ENCODE results near the gene MLLT3. TPM values are rescaled to one million over a fixed set of nuclear protein-coding genes. Genes with fewer than 3 reads are reported as not detected.

MLLT3 gene
- total RNA-seq, 1 experiment from 2014 or later: 24.2 TPM

DNA sequence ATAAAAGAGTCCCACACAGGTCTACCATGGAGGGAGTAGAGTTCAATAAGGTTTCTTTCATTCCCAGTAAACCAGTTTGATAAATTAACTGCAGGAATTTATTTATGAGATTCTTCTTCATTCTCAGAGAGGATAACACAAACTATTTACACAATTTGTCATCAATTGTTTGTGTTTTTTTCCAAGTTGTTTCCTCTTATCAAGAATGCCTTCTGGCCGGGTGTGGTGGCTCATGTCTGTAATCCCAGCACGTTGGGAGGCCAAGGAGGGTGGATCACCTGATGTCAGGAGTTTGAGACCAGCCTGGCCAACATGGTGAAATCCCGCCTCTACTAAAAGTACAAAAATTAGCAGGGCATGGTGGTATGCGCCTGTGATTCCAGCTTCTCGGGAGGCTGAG is 216.7 kb downstream of the MLLT3 start:
- Histone ChIP-seq H3K4me1 (ENCODE audit: insufficient read depth, low read length, poor library complexity, severe bottlenecking) (no peaks in the 10 kb centered on the region), H3K27ac (ENCODE audit: low read depth, low read length, poor library complexity, severe bottlenecking) (no peak overlapping the region), H3K4me3 (ENCODE audit: low read depth, low read length, poor library complexity, severe bottlenecking) (no peak overlapping the region), H3K36me3 (ENCODE audit: insufficient read depth, low read length, poor library complexity, severe bottlenecking) (no peaks in the 10 kb centered on the region), H3K9me3 (ENCODE audit: low read depth, low read length, poor library complexity, severe bottlenecking) (no peaks in the 10 kb centered on the region), H3K27me3 (replicated peaks; ENCODE audit: insufficient read depth, low read depth, low read length, poor library complexity) (no peaks in the 10 kb centered on the region)
- ChIA-PET POLR2A (ENCODE audit: low non-redundant PET) (no interaction called here), CTCF (no interaction called here)
- TF ChIP-seq EZH2 (IDR thresholded peaks at IDR 0.05; ENCODE audit: borderline replicate concordance, low read depth, low read length, poor library complexity, severe bottlenecking): no peak
- TF ChIP-seq, protein P1, sequence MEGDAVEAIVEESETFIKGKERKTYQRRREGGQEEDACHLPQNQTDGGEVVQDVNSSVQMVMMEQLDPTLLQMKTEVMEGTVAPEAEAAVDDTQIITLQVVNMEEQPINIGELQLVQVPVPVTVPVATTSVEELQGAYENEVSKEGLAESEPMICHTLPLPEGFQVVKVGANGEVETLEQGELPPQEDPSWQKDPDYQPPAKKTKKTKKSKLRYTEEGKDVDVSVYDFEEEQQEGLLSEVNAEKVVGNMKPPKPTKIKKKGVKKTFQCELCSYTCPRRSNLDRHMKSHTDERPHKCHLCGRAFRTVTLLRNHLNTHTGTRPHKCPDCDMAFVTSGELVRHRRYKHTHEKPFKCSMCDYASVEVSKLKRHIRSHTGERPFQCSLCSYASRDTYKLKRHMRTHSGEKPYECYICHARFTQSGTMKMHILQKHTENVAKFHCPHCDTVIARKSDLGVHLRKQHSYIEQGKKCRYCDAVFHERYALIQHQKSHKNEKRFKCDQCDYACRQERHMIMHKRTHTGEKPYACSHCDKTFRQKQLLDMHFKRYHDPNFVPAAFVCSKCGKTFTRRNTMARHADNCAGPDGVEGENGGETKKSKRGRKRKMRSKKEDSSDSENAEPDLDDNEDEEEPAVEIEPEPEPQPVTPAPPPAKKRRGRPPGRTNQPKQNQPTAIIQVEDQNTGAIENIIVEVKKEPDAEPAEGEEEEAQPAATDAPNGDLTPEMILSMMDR (conservative IDR thresholded peaks at IDR 0.05; ENCODE audit: low read depth, low read length): no peak
- DNase-seq (ENCODE audit: low spot score): no peak
- intact Hi-C loops (cut with micrococcal nuclease; ENCODE audit: unreplicated experiment): no loop called here
- BruUV-seq (replicated peaks): no TSS peak

- H3K27me3 ChIP-seq (replicated peaks; ENCODE audit: insufficient read depth, low read depth, low read length, poor library complexity): no peaks in the 10 kb centered on the region
- ChIA-PET CTCF (no interaction called here), POLR2A (ENCODE audit: low non-redundant PET) (no interaction called here)
- DNase-seq (ENCODE audit: low spot score): no peak
- H3K27ac ChIP-seq (ENCODE audit: low read depth, low read length, poor library complexity, severe bottlenecking): no peak overlapping the region
- H3K4me1 ChIP-seq (ENCODE audit: insufficient read depth, low read length, poor library complexity, severe bottlenecking): no peaks in the 10 kb centered on the region
- H3K4me3 ChIP-seq (ENCODE audit: low read depth, low read length, poor library complexity, severe bottlenecking): no peak overlapping the region
- H3K9me3 ChIP-seq (ENCODE audit: low read depth, low read length, poor library complexity, severe bottlenecking): no peaks in the 10 kb centered on the region
- intact Hi-C loops (cut with micrococcal nuclease; ENCODE audit: unreplicated experiment): no loop called here
- no TSS peak for BruUV-seq (replicated peaks)
- H3K36me3 ChIP-seq (ENCODE audit: insufficient read depth, low read length, poor library complexity, severe bottlenecking): no peaks in the 10 kb centered on the region
- TF ChIP-seq, protein P1 (conservative IDR thresholded peaks at IDR 0.05; ENCODE audit: low read depth, low read length): no peak
- no peak for TF ChIP-seq EZH2 (IDR thresholded peaks at IDR 0.05; ENCODE audit: borderline replicate concordance, low read depth, low read length, poor library complexity, severe bottlenecking)
Measured at GRCh38 chr9:20405078-20405477, 217.2 kb downstream of the MLLT3 start.

DNA sequence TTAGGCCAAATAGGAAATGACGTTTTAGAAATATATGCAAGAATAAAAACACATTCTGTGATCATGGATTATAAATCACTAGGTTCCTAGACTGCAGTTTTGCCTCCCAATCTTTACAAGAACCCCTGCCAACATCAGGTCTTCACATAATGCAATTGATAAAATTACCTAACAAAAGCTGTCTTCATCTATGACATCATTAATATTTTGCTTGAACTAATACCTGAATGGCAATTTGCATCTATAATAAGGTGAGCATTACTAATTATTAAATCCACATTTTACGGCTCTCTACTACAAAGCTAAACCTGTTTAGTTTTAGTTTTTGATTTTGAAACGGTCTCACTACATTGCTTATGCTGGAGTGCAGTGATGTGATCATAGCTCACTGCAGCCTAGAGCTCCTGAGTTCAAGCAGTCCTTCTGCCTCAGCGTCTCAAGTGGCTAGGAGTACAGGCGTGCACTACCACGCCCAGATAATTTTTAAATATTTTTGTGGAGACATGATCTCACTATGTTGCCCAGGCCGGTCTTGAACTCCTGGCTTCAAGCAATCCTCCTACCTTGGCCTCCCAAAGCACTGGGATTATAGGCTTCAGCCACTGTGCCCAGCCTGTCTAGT is 218.0 kb downstream of the MLLT3 start:
- intact Hi-C loops (cut with micrococcal nuclease; ENCODE audit: unreplicated experiment): no loop called here
- CTCF ChIA-PET: no interaction called here
- no peaks in the 10 kb centered on the region for H3K9me3 ChIP-seq (ENCODE audit: low read depth, low read length, poor library complexity, severe bottlenecking)
- no peak overlapping the region for H3K4me3 ChIP-seq (ENCODE audit: low read depth, low read length, poor library complexity, severe bottlenecking)
- no peaks in the 10 kb centered on the region for H3K4me1 ChIP-seq (ENCODE audit: insufficient read depth, low read length, poor library complexity, severe bottlenecking)
- POLR2A ChIA-PET (ENCODE audit: low non-redundant PET): no interaction called here
- no TSS peak for BruUV-seq (replicated peaks)
- no peak overlapping the region for H3K27ac ChIP-seq (ENCODE audit: low read depth, low read length, poor library complexity, severe bottlenecking)
- no peak for DNase-seq (ENCODE audit: low spot score)
- no peaks in the 10 kb centered on the region for H3K27me3 ChIP-seq (replicated peaks; ENCODE audit: insufficient read depth, low read depth, low read length, poor library complexity)
- no peaks in the 10 kb centered on the region for H3K36me3 ChIP-seq (ENCODE audit: insufficient read depth, low read length, poor library complexity, severe bottlenecking)
- no peak for TF ChIP-seq EZH2 (IDR thresholded peaks at IDR 0.05; ENCODE audit: borderline replicate concordance, low read depth, low read length, poor library complexity, severe bottlenecking)
- TF ChIP-seq, protein P1 (conservative IDR thresholded peaks at IDR 0.05; ENCODE audit: low read depth, low read length): no peak
